Measurements from ENCODE around the gene ACACB.

Gene ACACB

DNA sequence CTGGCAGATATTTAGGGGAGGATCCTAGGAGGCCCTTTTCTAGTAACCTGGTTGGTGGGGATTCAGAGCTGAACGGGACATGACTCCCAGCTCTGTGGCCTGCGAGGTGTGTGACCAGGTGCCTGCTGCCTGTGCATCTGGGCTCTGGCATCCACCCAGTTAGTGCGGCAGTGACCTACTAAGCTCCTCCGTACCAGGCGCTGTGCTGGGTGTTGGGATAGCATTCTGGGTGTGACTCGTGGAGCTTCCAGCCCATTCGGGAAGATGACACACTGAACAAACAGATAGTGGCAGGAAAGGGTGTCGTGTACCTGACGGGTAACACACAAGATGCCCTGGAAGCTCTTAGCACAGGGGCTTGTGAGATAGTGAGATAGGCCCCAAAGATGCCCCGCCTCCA lies 80.9 kb downstream of the ACACB start:
- H3K4me1 ChIP-seq (ENCODE audit: low read depth, poor library complexity, severe bottlenecking): no peaks in the 10 kb centered on the region
- H3K9ac ChIP-seq: no peak overlapping the region
- H4K20me1 ChIP-seq (ENCODE audit: insufficient read depth): no peaks in the 10 kb centered on the region
- no peak overlapping the region for H3K27ac ChIP-seq
- no peaks in the 10 kb centered on the region for H3K79me2 ChIP-seq (ENCODE audit: insufficient read depth, low read depth)
- H3K4me3 ChIP-seq (IDR thresholded peaks at IDR 0.05; ENCODE audit: insufficient read depth, low read depth, low read length): no peak overlapping the region
- TF ChIP-seq, protein P1, sequence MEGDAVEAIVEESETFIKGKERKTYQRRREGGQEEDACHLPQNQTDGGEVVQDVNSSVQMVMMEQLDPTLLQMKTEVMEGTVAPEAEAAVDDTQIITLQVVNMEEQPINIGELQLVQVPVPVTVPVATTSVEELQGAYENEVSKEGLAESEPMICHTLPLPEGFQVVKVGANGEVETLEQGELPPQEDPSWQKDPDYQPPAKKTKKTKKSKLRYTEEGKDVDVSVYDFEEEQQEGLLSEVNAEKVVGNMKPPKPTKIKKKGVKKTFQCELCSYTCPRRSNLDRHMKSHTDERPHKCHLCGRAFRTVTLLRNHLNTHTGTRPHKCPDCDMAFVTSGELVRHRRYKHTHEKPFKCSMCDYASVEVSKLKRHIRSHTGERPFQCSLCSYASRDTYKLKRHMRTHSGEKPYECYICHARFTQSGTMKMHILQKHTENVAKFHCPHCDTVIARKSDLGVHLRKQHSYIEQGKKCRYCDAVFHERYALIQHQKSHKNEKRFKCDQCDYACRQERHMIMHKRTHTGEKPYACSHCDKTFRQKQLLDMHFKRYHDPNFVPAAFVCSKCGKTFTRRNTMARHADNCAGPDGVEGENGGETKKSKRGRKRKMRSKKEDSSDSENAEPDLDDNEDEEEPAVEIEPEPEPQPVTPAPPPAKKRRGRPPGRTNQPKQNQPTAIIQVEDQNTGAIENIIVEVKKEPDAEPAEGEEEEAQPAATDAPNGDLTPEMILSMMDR (conservative IDR thresholded peaks at IDR 0.05; ENCODE audit: low read depth, low read length): no peak
- H3K27me3 ChIP-seq (ENCODE audit: insufficient read depth, low read depth): no peaks in the 10 kb centered on the region
- H3K4me2 ChIP-seq: no peak overlapping the region
- no peaks in the 10 kb centered on the region for H3K36me3 ChIP-seq (ENCODE audit: insufficient read depth)
- H2AFZ ChIP-seq (ENCODE audit: low read depth): no peak overlapping the region

DNA sequence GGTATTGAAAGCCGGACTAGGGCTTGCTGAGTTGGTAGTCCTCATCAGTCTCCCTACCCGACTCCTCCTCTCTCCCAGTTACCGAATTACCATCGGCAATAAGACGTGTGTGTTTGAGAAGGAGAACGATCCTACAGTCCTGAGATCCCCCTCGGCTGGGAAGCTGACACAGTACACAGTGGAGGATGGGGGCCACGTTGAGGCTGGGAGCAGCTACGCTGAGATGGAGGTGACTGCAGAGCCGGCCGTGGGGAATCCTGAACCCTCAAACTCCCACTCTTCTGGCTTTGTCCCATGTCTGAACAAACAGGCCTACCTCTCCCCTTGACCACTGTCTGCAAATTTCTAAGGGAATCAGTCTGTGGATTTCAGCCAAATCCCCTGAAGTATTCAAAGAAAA lies 82.9 kb downstream of the ACACB start:
- TF ChIP-seq, protein P1 (conservative IDR thresholded peaks at IDR 0.05; ENCODE audit: low read depth, low read length): no peak
- H3K36me3 ChIP-seq (ENCODE audit: insufficient read depth): no peaks in the 10 kb centered on the region
- H3K4me3 ChIP-seq (IDR thresholded peaks at IDR 0.05; ENCODE audit: insufficient read depth, low read depth, low read length): no peak overlapping the region
- H4K20me1 ChIP-seq (ENCODE audit: insufficient read depth): no peaks in the 10 kb centered on the region
- H2AFZ ChIP-seq (ENCODE audit: low read depth): no peak overlapping the region
- no peaks in the 10 kb centered on the region for H3K27me3 ChIP-seq (ENCODE audit: insufficient read depth, low read depth)
- no peak overlapping the region for H3K9ac ChIP-seq
- H3K4me1 ChIP-seq (ENCODE audit: low read depth, poor library complexity, severe bottlenecking): no peaks in the 10 kb centered on the region
- no peak overlapping the region for H3K4me2 ChIP-seq
- H3K79me2 ChIP-seq (ENCODE audit: insufficient read depth, low read depth): no peaks in the 10 kb centered on the region
- H3K27ac ChIP-seq: no peak overlapping the region

DNA sequence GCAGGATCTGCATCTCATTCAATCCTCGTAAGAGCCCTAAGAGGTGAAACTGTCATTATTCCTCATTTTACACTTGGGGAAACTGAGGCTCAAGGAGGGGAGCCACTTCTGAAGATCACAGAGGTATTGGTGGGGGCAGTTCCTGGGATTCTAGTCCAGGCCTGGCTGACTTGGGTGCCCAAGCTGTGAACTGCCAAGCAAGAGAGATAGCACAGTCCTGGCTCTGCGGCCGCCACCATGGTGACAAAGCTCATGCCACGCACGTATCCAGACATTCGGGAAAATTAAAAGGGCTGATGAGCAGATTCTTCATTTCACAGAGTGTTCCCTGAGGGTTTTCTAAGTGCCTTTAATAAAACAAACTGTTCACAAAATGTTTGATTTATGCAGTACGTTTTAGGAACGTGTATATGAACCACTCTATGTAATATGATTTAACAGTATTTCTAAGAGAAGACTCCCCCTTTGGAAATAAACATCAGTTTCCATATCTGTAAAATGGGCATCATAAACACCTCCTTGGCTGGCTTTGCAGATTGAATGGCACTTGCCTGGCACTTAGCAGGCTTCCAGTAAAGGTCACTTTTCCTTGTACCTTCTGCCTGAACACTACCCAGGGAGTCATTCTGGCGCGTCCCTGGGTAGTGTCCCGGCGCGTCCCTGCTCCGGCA lies 84.6 kb downstream of the ACACB start:
- H4K20me1 ChIP-seq (ENCODE audit: insufficient read depth): no peaks in the 10 kb centered on the region
- TF ChIP-seq, protein P1 (conservative IDR thresholded peaks at IDR 0.05; ENCODE audit: low read depth, low read length): no peak
- H3K36me3 ChIP-seq (ENCODE audit: insufficient read depth): no peaks in the 10 kb centered on the region
- H2AFZ ChIP-seq (ENCODE audit: low read depth): no peak overlapping the region
- no peaks in the 10 kb centered on the region for H3K27me3 ChIP-seq (ENCODE audit: insufficient read depth, low read depth)
- no peak overlapping the region for H3K4me2 ChIP-seq
- no peaks in the 10 kb centered on the region for H3K4me1 ChIP-seq (ENCODE audit: low read depth, poor library complexity, severe bottlenecking)
- no peaks in the 10 kb centered on the region for H3K79me2 ChIP-seq (ENCODE audit: insufficient read depth, low read depth)
- H3K9ac ChIP-seq: no peak overlapping the region
- no peak overlapping the region for H3K4me3 ChIP-seq (IDR thresholded peaks at IDR 0.05; ENCODE audit: insufficient read depth, low read depth, low read length)
- no peak overlapping the region for H3K27ac ChIP-seq

DNA sequence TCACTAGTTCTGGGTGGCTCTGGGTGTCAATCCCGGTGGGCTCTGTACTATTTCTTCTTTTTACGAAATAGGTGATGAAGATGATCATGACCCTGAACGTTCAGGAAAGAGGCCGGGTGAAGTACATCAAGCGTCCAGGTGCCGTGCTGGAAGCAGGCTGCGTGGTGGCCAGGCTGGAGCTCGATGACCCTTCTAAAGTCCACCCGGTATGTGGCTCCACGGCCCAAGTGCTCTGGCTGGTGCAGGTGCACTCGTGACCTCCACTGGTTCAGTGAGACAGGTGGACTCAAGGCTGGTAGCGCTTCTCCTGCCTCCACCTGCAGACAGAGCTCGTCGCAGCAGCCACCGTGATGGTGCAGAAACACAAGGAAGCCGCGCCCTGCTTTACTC lies 85.1 kb downstream of the ACACB start:
- no peak overlapping the region for H2AFZ ChIP-seq (ENCODE audit: low read depth)
- no peak overlapping the region for H3K27ac ChIP-seq
- H3K36me3 ChIP-seq (ENCODE audit: insufficient read depth): no peaks in the 10 kb centered on the region
- no peaks in the 10 kb centered on the region for H3K27me3 ChIP-seq (ENCODE audit: insufficient read depth, low read depth)
- TF ChIP-seq, protein P1 (conservative IDR thresholded peaks at IDR 0.05; ENCODE audit: low read depth, low read length): no peak
- H3K9ac ChIP-seq: no peak overlapping the region
- no peaks in the 10 kb centered on the region for H3K4me1 ChIP-seq (ENCODE audit: low read depth, poor library complexity, severe bottlenecking)
- no peak overlapping the region for H3K4me3 ChIP-seq (IDR thresholded peaks at IDR 0.05; ENCODE audit: insufficient read depth, low read depth, low read length)
- no peaks in the 10 kb centered on the region for H4K20me1 ChIP-seq (ENCODE audit: insufficient read depth)
- H3K79me2 ChIP-seq (ENCODE audit: insufficient read depth, low read depth): no peaks in the 10 kb centered on the region
- H3K4me2 ChIP-seq: no peak overlapping the region

Data from KMS-11 (cell line).